HG02678 (cell line): Measurements from ENCODE around the gene SYNE2.
"Not testable (repeated sequence)": the region's sequence is repeated elsewhere in the genome, so short reads cannot be mapped to it uniquely, and the experiment has no call there.

Source experiments
- ATAC-seq: cut with Tn5 transposase; IDR thresholded peaks from one replicate; pipeline ENCODE4 v1.9.1; 2021; ENCODE audit warnings: mild to moderate bottlenecking, moderate library complexity; ENCODE audit not compliant: unreplicated experiment

The SYNE2 gene

GRCh38 chr14:63869940-63870752 lies 17.3 kb downstream of the SYNE2 start:
- ATAC-seq, result peak; percentile 52

- ATAC-seq, result not testable (repeated sequence)
Observed at GRCh38 chr14:63870753-63871037, 17.9 kb downstream of the SYNE2 start.

- ATAC-seq, result no peak
Observed at GRCh38 chr14:63874223-63874622, 21.4 kb downstream of the SYNE2 start.

GRCh38 chr14:63875311-63875710 lies 22.5 kb downstream of the SYNE2 start:
- no peak for ATAC-seq

- no peak for ATAC-seq
Observed at GRCh38 chr14:63877550-63877939, 24.7 kb downstream of the SYNE2 start.

- no peak for ATAC-seq
Observed at GRCh38 chr14:63878052-63878451, 25.2 kb downstream of the SYNE2 start.

- ATAC-seq, result no peak
Observed at GRCh38 chr14:63878792-63879191, 26.0 kb downstream of the SYNE2 start.

GRCh38 chr14:63881926-63882325 lies 29.1 kb downstream of the SYNE2 start:
- no peak for ATAC-seq

- no peak for ATAC-seq
Observed at GRCh38 chr14:63887899-63888298, 35.1 kb downstream of the SYNE2 start.

GRCh38 chr14:63890553-63890952 lies 37.7 kb downstream of the SYNE2 start:
- ATAC-seq, result no peak

GRCh38 chr14:63891148-63891975 lies 38.6 kb downstream of the SYNE2 start:
- no peak for ATAC-seq

- ATAC-seq, result no peak
Observed at GRCh38 chr14:63892265-63892664, 39.5 kb downstream of the SYNE2 start.

GRCh38 chr14:63893701-63894458 lies 41.1 kb downstream of the SYNE2 start:
- no peak for ATAC-seq

- no peak for ATAC-seq
Observed at GRCh38 chr14:63895510-63895909, 42.7 kb downstream of the SYNE2 start.

- no peak for ATAC-seq
Observed at GRCh38 chr14:63896278-63896720, 43.5 kb downstream of the SYNE2 start.

- no peak for ATAC-seq
Observed at GRCh38 chr14:63897721-63898163, 44.9 kb downstream of the SYNE2 start.

- no peak for ATAC-seq
Observed at GRCh38 chr14:63899953-63900352, 47.1 kb downstream of the SYNE2 start.

GRCh38 chr14:63901434-63902085 lies 48.8 kb downstream of the SYNE2 start:
- no peak for ATAC-seq

GRCh38 chr14:63902375-63902976 lies 49.7 kb downstream of the SYNE2 start:
- ATAC-seq, result no peak

GRCh38 chr14:63904724-63905123 lies 51.9 kb downstream of the SYNE2 start:
- ATAC-seq, result no peak
